ENCODE data around the gene LYRM1. TPM values are rescaled to one million over a fixed set of nuclear protein-coding genes. Genes with fewer than 3 reads are reported as not detected.
A peak's percentile ranks its signal among the peaks of the same experiment; 100 is the strongest.

The LYRM1 gene
- total and polyA plus RNA-seq, 2 experiments from 2014 or later = 57.3 to 60.0 TPM

GRCh38 chr16:20933589-20933988 lies 33.0 kb downstream of the LYRM1 start:
- no peaks in the 10 kb centered on the region for H4K20me1 ChIP-seq (ENCODE audit: insufficient read depth, poor library complexity, severe bottlenecking)
- no peaks in the 10 kb centered on the region for H3K27me3 ChIP-seq
- no peaks in the 10 kb centered on the region for H3K9me3 ChIP-seq (ENCODE audit: low read depth)
- H3K9me2 ChIP-seq (replicated peaks; ENCODE audit: insufficient read depth) = no peaks in the 10 kb centered on the region
- H3K4me1 ChIP-seq (ENCODE audit: insufficient read depth) = no peaks in the 10 kb centered on the region
- H3K4me3 ChIP-seq = no peak overlapping the region
- H3K79me2 ChIP-seq = no peaks in the 10 kb centered on the region
- TF ChIP-seq, protein P1, sequence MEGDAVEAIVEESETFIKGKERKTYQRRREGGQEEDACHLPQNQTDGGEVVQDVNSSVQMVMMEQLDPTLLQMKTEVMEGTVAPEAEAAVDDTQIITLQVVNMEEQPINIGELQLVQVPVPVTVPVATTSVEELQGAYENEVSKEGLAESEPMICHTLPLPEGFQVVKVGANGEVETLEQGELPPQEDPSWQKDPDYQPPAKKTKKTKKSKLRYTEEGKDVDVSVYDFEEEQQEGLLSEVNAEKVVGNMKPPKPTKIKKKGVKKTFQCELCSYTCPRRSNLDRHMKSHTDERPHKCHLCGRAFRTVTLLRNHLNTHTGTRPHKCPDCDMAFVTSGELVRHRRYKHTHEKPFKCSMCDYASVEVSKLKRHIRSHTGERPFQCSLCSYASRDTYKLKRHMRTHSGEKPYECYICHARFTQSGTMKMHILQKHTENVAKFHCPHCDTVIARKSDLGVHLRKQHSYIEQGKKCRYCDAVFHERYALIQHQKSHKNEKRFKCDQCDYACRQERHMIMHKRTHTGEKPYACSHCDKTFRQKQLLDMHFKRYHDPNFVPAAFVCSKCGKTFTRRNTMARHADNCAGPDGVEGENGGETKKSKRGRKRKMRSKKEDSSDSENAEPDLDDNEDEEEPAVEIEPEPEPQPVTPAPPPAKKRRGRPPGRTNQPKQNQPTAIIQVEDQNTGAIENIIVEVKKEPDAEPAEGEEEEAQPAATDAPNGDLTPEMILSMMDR (IDR thresholded peaks at IDR 0.05; ENCODE audit: poor library complexity) = no peak
- no peak for DNase-seq (ENCODE audit: low spot score)
- no peaks in the 10 kb centered on the region for H3K36me3 ChIP-seq (replicated peaks; ENCODE audit: insufficient read depth, low read depth)
- no peak overlapping the region for H3K4me2 ChIP-seq
- no peak overlapping the region for H2AFZ ChIP-seq
- no peak overlapping the region for H3K27ac ChIP-seq

GRCh38 chr16:20937736-20938135 lies 37.2 kb downstream of the LYRM1 start:
- Histone ChIP-seq H3K4me2 (no peak overlapping the region), H2AFZ (no peak overlapping the region), H3K4me1 (ENCODE audit: insufficient read depth) (no peaks in the 10 kb centered on the region), H3K9me3 (ENCODE audit: low read depth) (no peaks in the 10 kb centered on the region), H3K36me3 (replicated peaks; ENCODE audit: insufficient read depth, low read depth) (no peaks in the 10 kb centered on the region), H3K27ac (no peak overlapping the region), H3K9me2 (replicated peaks; ENCODE audit: insufficient read depth) (no peaks in the 10 kb centered on the region), H3K27me3 (no peaks in the 10 kb centered on the region), H4K20me1 (ENCODE audit: insufficient read depth, poor library complexity, severe bottlenecking) (no peaks in the 10 kb centered on the region), H3K79me2 (no peaks in the 10 kb centered on the region), H3K4me3 (no peak overlapping the region)
- DNase-seq (ENCODE audit: low spot score) = peak; percentile 31
- TF ChIP-seq EZH2phosphoT487 (IDR thresholded peaks at IDR 0.05; ENCODE audit: low read depth, severe bottlenecking, unreplicated experiment) (no peak), EZH2 (IDR thresholded peaks at IDR 0.05; ENCODE audit: borderline replicate concordance) (no peak)
- TF ChIP-seq, protein P1 (IDR thresholded peaks at IDR 0.05; ENCODE audit: poor library complexity) = no peak
- 55% methylated on average over 6 of the region's 6 CpGs for WGBS (ENCODE audit: low lambda C conversion rate, missing lambda C conversion rate)

DNA sequence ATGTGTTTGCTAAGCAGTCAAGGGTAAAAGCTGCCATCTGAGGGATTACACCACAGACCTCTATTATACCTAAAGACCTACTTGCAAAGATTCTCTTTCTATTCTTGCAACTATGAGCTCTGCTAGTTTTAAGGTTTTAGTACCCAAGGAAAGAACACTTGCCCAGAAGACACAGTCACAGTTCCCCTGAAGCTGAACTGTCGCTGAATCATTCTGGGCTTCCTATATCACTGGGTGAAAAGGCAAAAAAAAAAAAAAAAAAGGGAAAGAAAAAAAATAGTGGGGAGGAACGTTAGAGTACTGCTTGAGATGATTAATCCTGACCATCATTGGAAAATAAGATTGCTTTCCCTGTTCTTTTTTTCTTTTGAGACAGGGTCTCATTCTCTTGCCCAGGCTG lies 37.9 kb downstream of the LYRM1 start:
- Histone ChIP-seq H3K79me2 (no peaks in the 10 kb centered on the region), H3K9me2 (replicated peaks; ENCODE audit: insufficient read depth) (no peaks in the 10 kb centered on the region), H3K4me2 (no peak overlapping the region), H3K27ac (no peak overlapping the region), H3K4me1 (ENCODE audit: insufficient read depth) (no peaks in the 10 kb centered on the region), H3K4me3 (no peak overlapping the region), H3K27me3 (no peaks in the 10 kb centered on the region), H4K20me1 (ENCODE audit: insufficient read depth, poor library complexity, severe bottlenecking) (no peaks in the 10 kb centered on the region), H2AFZ (no peak overlapping the region), H3K36me3 (replicated peaks; ENCODE audit: insufficient read depth, low read depth) (no peaks in the 10 kb centered on the region), H3K9me3 (ENCODE audit: low read depth) (no peaks in the 10 kb centered on the region)
- 69% methylated on average over 2 of the region's 2 CpGs for WGBS (ENCODE audit: low lambda C conversion rate, missing lambda C conversion rate)
- no peak for DNase-seq (ENCODE audit: low spot score)
- TF ChIP-seq EZH2phosphoT487 (IDR thresholded peaks at IDR 0.05; ENCODE audit: low read depth, severe bottlenecking, unreplicated experiment) (no peak), EZH2 (IDR thresholded peaks at IDR 0.05; ENCODE audit: borderline replicate concordance) (no peak)
- TF ChIP-seq, protein P1 (IDR thresholded peaks at IDR 0.05; ENCODE audit: poor library complexity) = no peak

DNA sequence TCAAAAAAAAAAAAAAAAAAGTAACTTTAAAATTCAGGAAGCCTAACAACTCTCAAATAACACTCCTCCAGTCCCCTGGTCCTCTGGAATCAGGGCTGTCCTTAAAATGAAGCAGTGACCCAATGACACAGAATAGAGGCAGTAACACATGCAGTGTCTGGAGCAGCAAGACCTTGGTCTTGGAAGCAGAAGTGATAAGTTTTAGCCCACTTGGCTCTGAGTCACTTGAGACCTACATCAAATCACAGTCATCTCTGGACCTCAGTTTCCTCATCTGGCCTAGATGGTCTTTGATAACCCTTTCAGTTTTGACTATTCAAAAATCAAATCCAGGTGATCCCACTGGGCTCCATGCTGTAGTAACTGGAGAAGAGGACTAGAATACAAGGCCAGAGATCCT lies 39.0 kb downstream of the LYRM1 start:
- Histone ChIP-seq H3K79me2 (no peaks in the 10 kb centered on the region), H2AFZ (no peak overlapping the region), H3K27me3 (no peaks in the 10 kb centered on the region), H3K9me3 (ENCODE audit: low read depth) (no peaks in the 10 kb centered on the region), H3K4me3 (no peak overlapping the region), H3K36me3 (replicated peaks; ENCODE audit: insufficient read depth, low read depth) (no peaks in the 10 kb centered on the region), H3K27ac (no peak overlapping the region), H3K4me1 (ENCODE audit: insufficient read depth) (no peaks in the 10 kb centered on the region), H3K4me2 (no peak overlapping the region), H4K20me1 (ENCODE audit: insufficient read depth, poor library complexity, severe bottlenecking) (no peaks in the 10 kb centered on the region), H3K9me2 (replicated peaks; ENCODE audit: insufficient read depth) (no peaks in the 10 kb centered on the region)
- no peak for DNase-seq (ENCODE audit: low spot score)
- TF ChIP-seq EZH2 (IDR thresholded peaks at IDR 0.05; ENCODE audit: borderline replicate concordance) (no peak), EZH2phosphoT487 (IDR thresholded peaks at IDR 0.05; ENCODE audit: low read depth, severe bottlenecking, unreplicated experiment) (no peak)
- TF ChIP-seq, protein P1 (IDR thresholded peaks at IDR 0.05; ENCODE audit: poor library complexity) = no peak

Measured in hepatocyte (in vitro differentiated cells).